ENCODE measurements around the gene CNEP1R1. TPM values are rescaled to one million over a fixed set of nuclear protein-coding genes. Genes with fewer than 3 reads are reported as not detected.

Gene CNEP1R1
- total and polyA plus RNA-seq, 10 of the 15 experiments (the other 5 are each of a cell fraction or from before 2014, with no cell fraction given), result 11.5 to 29.2 (median 15.6) TPM

DNA sequence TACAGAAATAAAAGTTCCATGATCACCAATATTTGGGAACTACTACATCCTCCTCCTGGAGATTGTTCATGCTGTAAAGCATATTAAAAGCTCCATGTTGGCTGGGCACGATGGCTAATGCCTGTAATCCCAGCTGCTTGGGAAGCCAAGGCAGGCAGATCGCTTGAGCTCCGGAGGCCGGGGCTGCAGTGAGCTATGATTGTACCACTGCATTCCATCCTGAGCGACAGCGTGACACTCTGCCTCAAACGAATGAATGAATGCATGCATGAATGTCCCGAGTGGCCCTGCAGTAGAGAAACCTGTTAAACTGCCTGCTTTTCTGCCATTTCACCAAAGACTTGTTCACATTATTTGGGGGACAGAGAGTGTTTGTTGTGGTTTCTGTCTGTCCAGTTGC, 15.0 kb downstream of the CNEP1R1 start:
- DNase-seq (ENCODE audit: low read depth, low spot score) (no peak), FAIRE-seq (no peak), ATAC-seq (no peak)
- Histone ChIP-seq H3K4me3 (no peak overlapping the region), H3K27ac (ENCODE audit: control insufficient read depth, insufficient read depth) (no peak overlapping the region), H3K4me1 (ENCODE audit: control insufficient read depth, insufficient read depth, low read length) (peaks cover 11% of the 10 kb centered on the region), H3K9ac (ENCODE audit: control insufficient read depth, insufficient read depth, low read length) (no peak overlapping the region), H3K4me2 (ENCODE audit: control insufficient read depth, insufficient read depth) (no peak overlapping the region), H3K36me3 (ENCODE audit: control insufficient read depth in 2 of 2, insufficient read depth in 2 of 2, low read length in 1 of 2) (no peaks in the 10 kb centered on the region; a peak in 1 of 4 replicates), H3K9me3 (replicated peaks; ENCODE audit: control insufficient read depth, insufficient read depth, low read length) (no peaks in the 10 kb centered on the region), H4K20me1 (ENCODE audit: control insufficient read depth, insufficient read depth) (no peaks in the 10 kb centered on the region), H3K79me2 (ENCODE audit: control insufficient read depth, insufficient read depth, low read length) (no peaks in the 10 kb centered on the region), H2AFZ (ENCODE audit: control insufficient read depth, low read depth, low read length) (no peak overlapping the region), H3K27me3 (replicated peaks in 1 of 2; ENCODE audit: control insufficient read depth in 2 of 2, insufficient read depth in 2 of 2, low read length in 1 of 2) (no peaks in the 10 kb centered on the region)
- ChIA-PET POLR2A (no interaction called here), SMC1A (ENCODE audit: uncharacterized antibody, unreplicated experiment) (interaction anchor here (1.0 to 1.9 kb wide), 2 partner anchors 15 to 245 kb away, joined by 3 to 8 read pairs; partner anchors contain the start of gene CNEP1R1), CTCF (interaction anchor here (0.9 kb wide), 1 partner anchor 22 kb away, joined by 3 read pairs; no protein-coding TSS in a partner anchor), RAD21 (ENCODE audit: unreplicated experiment) (interaction anchor here (1.6 kb wide), 1 partner anchor 170 kb away, joined by 6 read pairs; no protein-coding TSS in a partner anchor)
- BruUV-seq (replicated peaks), result no TSS peak
- TF ChIP-seq, protein P1, sequence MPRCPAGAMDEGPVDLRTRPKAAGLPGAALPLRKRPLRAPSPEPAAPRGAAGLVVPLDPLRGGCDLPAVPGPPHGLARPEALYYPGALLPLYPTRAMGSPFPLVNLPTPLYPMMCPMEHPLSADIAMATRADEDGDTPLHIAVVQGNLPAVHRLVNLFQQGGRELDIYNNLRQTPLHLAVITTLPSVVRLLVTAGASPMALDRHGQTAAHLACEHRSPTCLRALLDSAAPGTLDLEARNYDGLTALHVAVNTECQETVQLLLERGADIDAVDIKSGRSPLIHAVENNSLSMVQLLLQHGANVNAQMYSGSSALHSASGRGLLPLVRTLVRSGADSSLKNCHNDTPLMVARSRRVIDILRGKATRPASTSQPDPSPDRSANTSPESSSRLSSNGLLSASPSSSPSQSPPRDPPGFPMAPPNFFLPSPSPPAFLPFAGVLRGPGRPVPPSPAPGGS (IDR thresholded peaks at IDR 0.05; ENCODE audit: borderline replicate concordance, insufficient read depth, low read depth, low read length, poor library complexity, severe bottlenecking), result peak; percentile 68
- no peak for TF ChIP-seq SMC3 (IDR thresholded peaks at IDR 0.05; ENCODE audit: borderline replicate concordance, low read length)
- WGBS (ENCODE audit: insufficient coverage, insufficient replicate concordance, low lambda C conversion rate, missing lambda C conversion rate), result 95% methylated on average over 8 of the region's 8 CpGs
- in situ Hi-C loops (cut with MboI) (no loop called here), intact Hi-C loops (cut with micrococcal nuclease; ENCODE audit: unreplicated experiment) (no loop called here)

DNA sequence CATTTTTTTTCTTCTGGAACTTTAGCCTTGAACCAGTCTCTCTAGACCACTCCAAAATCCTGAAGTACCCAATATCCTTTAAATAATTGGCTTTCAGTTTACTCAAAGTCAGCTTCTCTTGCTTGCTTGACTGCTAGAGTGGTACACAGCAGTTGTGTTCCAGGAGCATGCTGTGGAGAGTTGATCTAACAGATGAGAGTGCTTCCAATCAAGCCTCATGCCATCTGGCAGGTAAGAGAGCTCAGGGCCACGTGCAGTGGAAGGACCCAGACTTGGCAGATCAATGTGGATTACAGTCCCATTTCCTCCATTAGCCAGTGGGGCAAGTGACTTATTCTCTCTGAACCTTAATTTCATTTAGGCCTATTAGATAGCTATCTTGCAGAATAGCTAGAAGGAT, 15.7 kb downstream of the CNEP1R1 start:
- ChIA-PET CTCF (interaction anchor here (1.3 kb wide), 1 partner anchor 15 kb away, joined by 7 read pairs; the partner anchor contains the start of gene CNEP1R1), RAD21 (ENCODE audit: unreplicated experiment) (interaction anchor here (1.6 kb wide), 1 partner anchor 170 kb away, joined by 6 read pairs; no protein-coding TSS in a partner anchor), POLR2A (no interaction called here), SMC1A (ENCODE audit: uncharacterized antibody, unreplicated experiment) (interaction anchor here (1.0 to 1.9 kb wide), 2 partner anchors 16 to 244 kb away, joined by 3 to 8 read pairs; partner anchors contain the start of gene CNEP1R1)
- FAIRE-seq (no peak), ATAC-seq (no peak), DNase-seq (ENCODE audit: low read depth, low spot score) (no peak)
- Histone ChIP-seq H4K20me1 (ENCODE audit: control insufficient read depth, insufficient read depth) (no peaks in the 10 kb centered on the region), H3K4me1 (ENCODE audit: control insufficient read depth, insufficient read depth, low read length) (peaks cover 11% of the 10 kb centered on the region), H3K9ac (ENCODE audit: control insufficient read depth, insufficient read depth, low read length) (no peak overlapping the region), H3K36me3 (ENCODE audit: control insufficient read depth in 2 of 2, insufficient read depth in 2 of 2, low read length in 1 of 2) (no peaks in the 10 kb centered on the region; a peak in 1 of 4 replicates), H2AFZ (ENCODE audit: control insufficient read depth, low read depth, low read length) (no peak overlapping the region), H3K79me2 (ENCODE audit: control insufficient read depth, insufficient read depth, low read length) (no peaks in the 10 kb centered on the region), H3K9me3 (replicated peaks; ENCODE audit: control insufficient read depth, insufficient read depth, low read length) (no peaks in the 10 kb centered on the region), H3K4me3 (no peak overlapping the region), H3K4me2 (ENCODE audit: control insufficient read depth, insufficient read depth) (no peak overlapping the region), H3K27ac (ENCODE audit: control insufficient read depth, insufficient read depth) (no peak overlapping the region), H3K27me3 (replicated peaks in 1 of 2; ENCODE audit: control insufficient read depth in 2 of 2, insufficient read depth in 2 of 2, low read length in 1 of 2) (no peaks in the 10 kb centered on the region)
- in situ Hi-C loops (cut with MboI), result no loop called here
- intact Hi-C loops (cut with micrococcal nuclease; ENCODE audit: unreplicated experiment), result no loop called here
- 0% methylated on average over 1 of the region's 1 CpG for WGBS (ENCODE audit: insufficient coverage, insufficient replicate concordance, low lambda C conversion rate, missing lambda C conversion rate)
- BruUV-seq (replicated peaks), result no TSS peak
- TF ChIP-seq, protein P2, sequence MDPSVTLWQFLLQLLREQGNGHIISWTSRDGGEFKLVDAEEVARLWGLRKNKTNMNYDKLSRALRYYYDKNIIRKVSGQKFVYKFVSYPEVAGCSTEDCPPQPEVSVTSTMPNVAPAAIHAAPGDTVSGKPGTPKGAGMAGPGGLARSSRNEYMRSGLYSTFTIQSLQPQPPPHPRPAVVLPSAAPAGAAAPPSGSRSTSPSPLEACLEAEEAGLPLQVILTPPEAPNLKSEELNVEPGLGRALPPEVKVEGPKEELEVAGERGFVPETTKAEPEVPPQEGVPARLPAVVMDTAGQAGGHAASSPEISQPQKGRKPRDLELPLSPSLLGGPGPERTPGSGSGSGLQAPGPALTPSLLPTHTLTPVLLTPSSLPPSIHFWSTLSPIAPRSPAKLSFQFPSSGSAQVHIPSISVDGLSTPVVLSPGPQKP (IDR thresholded peaks at IDR 0.05; ENCODE audit: low read depth, low read length), result no peak
- TF ChIP-seq MTA3 (IDR thresholded peaks at IDR 0.05; ENCODE audit: borderline replicate concordance, low read length) (no peak), KAT2A (conservative IDR thresholded peaks at IDR 0.05; ENCODE audit: control insufficient read depth, low read depth, low read length) (no peak), STAT3 (IDR thresholded peaks at IDR 0.05; ENCODE audit: low read depth, low read length) (no peak), TCF12 (IDR thresholded peaks at IDR 0.05; ENCODE audit: low read depth, low read length) (no peak), ETV6 (conservative IDR thresholded peaks at IDR 0.05 in 1 of 2, IDR thresholded peaks at IDR 0.05 in 1 of 2; ENCODE audit: borderline replicate concordance in 1 of 2, low read depth in 1 of 2) (no peak), NR2C2 (IDR thresholded peaks at IDR 0.05; ENCODE audit: borderline replicate concordance, control insufficient read depth, insufficient read length, low read depth) (no peak), FOXK2 (IDR thresholded peaks at IDR 0.05) (no peak), SUPT20H (IDR thresholded peaks at IDR 0.05; ENCODE audit: borderline replicate concordance, control insufficient read depth, low read depth, low read length) (no peak)
